Measurements from ENCODE around the gene CCDC182. TPM values are rescaled to one million over a fixed set of nuclear protein-coding genes. Genes with fewer than 3 reads are reported as not detected.

CCDC182 gene
- total RNA-seq, 1 donor from 2014 or later, result not detected

DNA sequence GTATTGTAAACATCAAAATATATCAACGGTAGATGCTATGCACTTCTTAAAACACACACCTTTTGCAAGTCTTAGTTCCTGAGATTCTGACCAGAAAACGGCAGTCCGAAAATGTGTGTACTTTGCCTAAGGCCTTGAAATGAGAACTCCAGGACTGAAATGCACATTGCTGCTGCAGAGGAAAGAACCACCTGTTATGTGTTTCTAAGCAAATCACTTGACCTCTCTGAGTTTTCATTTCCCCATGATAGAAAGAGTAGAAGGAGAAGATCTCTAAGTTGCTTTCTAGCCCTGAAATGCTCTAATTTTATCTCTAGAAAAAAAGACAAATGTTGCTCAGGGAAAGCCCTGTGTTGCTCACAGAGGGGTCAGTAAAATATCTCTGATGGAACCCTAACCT is 9.9 kb downstream of the CCDC182 start:
- H3K27me3 Mint-ChIP-seq (ENCODE audit: low read depth), result peaks cover 6% of the 10 kb centered on the region
- H3K4me1 Mint-ChIP-seq, result no peaks in the 10 kb centered on the region
- H3K4me3 Mint-ChIP-seq, result no peak overlapping the region
- H3K9me3 Mint-ChIP-seq, result no peaks in the 10 kb centered on the region
- no peaks in the 10 kb centered on the region for H3K36me3 Mint-ChIP-seq
- DNase-seq (ENCODE audit: low spot score in 2 of 2, unreplicated experiment in 2 of 2), result no peak
- TF ChIP-seq, protein P1, sequence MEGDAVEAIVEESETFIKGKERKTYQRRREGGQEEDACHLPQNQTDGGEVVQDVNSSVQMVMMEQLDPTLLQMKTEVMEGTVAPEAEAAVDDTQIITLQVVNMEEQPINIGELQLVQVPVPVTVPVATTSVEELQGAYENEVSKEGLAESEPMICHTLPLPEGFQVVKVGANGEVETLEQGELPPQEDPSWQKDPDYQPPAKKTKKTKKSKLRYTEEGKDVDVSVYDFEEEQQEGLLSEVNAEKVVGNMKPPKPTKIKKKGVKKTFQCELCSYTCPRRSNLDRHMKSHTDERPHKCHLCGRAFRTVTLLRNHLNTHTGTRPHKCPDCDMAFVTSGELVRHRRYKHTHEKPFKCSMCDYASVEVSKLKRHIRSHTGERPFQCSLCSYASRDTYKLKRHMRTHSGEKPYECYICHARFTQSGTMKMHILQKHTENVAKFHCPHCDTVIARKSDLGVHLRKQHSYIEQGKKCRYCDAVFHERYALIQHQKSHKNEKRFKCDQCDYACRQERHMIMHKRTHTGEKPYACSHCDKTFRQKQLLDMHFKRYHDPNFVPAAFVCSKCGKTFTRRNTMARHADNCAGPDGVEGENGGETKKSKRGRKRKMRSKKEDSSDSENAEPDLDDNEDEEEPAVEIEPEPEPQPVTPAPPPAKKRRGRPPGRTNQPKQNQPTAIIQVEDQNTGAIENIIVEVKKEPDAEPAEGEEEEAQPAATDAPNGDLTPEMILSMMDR (IDR thresholded peaks at IDR 0.05; ENCODE audit: unreplicated experiment), result no peak
- H3K27ac Mint-ChIP-seq, result no peak overlapping the region

DNA sequence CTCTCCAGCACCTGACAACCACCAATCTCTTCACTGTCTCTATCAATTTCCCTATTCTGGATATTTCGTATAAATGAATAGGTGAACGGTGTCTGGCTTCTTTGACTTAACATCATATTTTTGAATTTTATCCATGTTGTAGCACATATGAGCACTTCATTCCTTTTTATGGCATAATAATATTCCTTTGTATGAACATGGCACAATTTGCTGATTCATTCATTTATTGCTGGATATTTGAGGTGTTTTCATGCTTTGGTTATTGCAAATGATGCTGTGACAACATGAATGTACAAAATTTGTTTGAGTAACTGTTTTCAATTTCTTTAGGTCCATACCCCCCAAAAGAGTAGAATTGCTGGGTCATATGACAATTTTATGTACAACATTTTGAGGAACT is 12.0 kb downstream of the CCDC182 start:
- H3K27me3 Mint-ChIP-seq (ENCODE audit: low read depth), result no peaks in the 10 kb centered on the region
- no peaks in the 10 kb centered on the region for H3K36me3 Mint-ChIP-seq
- no peak overlapping the region for H3K4me3 Mint-ChIP-seq
- DNase-seq (ENCODE audit: low spot score in 2 of 2, unreplicated experiment in 2 of 2), result no peak
- no peaks in the 10 kb centered on the region for H3K9me3 Mint-ChIP-seq
- H3K27ac Mint-ChIP-seq, result no peak overlapping the region
- no peaks in the 10 kb centered on the region for H3K4me1 Mint-ChIP-seq
- TF ChIP-seq, protein P1 (IDR thresholded peaks at IDR 0.05; ENCODE audit: unreplicated experiment), result no peak

DNA sequence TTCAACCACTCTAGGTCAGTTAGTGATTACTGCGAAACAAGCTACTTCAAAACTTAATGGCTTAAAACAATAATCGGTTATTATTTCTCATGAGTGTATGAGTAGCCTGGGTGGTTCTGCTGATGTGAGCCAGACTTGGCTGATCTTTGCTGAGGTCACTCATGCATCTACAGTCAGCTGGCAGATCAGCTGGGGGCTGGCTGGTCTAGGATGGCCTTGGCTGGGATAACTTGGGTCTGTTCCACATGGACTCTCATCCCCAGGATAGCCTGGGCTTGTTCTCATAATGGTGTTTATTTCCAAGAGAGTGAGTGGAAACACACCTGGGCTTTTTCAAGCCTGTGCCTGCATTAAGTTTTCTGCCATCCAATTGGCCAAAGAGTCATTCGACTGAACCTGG is 13.0 kb downstream of the CCDC182 start:
- no peak overlapping the region for H3K4me3 Mint-ChIP-seq
- no peak for DNase-seq (ENCODE audit: low spot score in 2 of 2, unreplicated experiment in 2 of 2)
- no peaks in the 10 kb centered on the region for H3K27me3 Mint-ChIP-seq (ENCODE audit: low read depth)
- no peaks in the 10 kb centered on the region for H3K4me1 Mint-ChIP-seq
- no peaks in the 10 kb centered on the region for H3K9me3 Mint-ChIP-seq
- TF ChIP-seq, protein P1 (IDR thresholded peaks at IDR 0.05; ENCODE audit: unreplicated experiment), result no peak
- H3K36me3 Mint-ChIP-seq, result no peaks in the 10 kb centered on the region
- no peak overlapping the region for H3K27ac Mint-ChIP-seq

DNA sequence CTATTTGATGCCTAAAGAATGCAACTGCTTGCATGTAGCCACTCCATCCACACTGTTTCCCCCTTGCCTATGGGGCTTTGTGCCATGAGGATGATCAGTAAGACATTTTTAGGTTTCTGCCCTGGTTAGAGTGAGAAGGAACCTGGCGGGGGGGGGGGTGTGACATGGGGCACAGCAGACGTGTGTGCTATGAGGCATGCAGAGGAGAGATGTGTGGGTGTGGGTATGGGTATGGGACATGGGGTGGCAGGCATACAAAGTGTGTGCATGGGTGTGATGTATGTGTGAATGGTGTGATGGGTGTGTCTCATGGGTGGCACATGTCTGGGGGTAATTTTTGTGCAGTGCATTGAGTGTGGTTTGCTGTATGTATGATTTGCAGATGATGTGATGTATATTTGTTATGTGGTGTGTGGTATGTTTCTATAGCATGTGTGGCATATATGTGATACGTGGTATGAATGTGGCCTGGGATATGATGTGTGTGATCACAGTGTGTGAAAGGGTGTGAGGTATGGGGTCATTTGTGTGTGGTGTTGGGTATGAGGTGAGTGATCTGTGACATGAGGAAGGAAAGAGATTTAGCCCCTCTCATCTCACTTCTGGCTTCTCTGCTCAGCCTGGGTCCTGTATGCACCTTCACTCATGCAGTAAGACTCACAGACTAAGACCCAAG is 14.9 kb downstream of the CCDC182 start:
- no peaks in the 10 kb centered on the region for H3K36me3 Mint-ChIP-seq
- no peaks in the 10 kb centered on the region for H3K4me1 Mint-ChIP-seq
- no peaks in the 10 kb centered on the region for H3K9me3 Mint-ChIP-seq
- H3K4me3 Mint-ChIP-seq, result no peak overlapping the region
- no peak overlapping the region for H3K27ac Mint-ChIP-seq
- no peak for DNase-seq (ENCODE audit: low spot score in 2 of 2, unreplicated experiment in 2 of 2)
- no peaks in the 10 kb centered on the region for H3K27me3 Mint-ChIP-seq (ENCODE audit: low read depth)
- TF ChIP-seq, protein P1 (IDR thresholded peaks at IDR 0.05; ENCODE audit: unreplicated experiment), result no peak

DNA sequence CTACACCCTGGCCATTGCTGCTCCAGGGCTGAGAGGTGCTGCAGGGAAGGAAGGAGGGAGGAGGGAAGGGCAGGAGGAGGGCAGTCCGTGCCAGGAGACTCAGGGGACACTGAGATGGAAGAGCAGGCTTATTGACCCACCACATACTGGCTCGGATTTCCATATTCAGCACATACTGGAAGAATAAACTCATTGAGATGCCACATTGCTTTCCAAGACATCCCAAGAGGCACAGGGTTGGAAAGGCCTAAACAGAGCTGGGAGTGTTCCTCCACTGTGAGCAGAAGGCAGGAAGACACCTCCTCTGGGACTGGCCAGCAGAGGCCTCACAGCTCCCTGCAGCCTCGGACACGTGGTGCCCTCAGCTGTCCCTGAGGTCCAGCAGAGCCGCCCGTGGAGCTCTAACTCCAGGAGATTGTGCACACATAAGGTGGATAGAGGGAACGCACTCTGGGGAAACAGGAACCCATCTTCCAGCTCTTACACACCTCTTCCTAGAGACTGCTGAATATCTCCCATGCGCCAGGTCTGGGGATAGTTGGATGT is 17.4 kb downstream of the CCDC182 start:
- Mint-ChIP-seq H3K27me3 (ENCODE audit: low read depth) (no peaks in the 10 kb centered on the region), H3K4me3 (no peak overlapping the region), H3K4me1 (no peaks in the 10 kb centered on the region), H3K27ac (no peak overlapping the region), H3K9me3 (no peaks in the 10 kb centered on the region), H3K36me3 (no peaks in the 10 kb centered on the region)
- TF ChIP-seq, protein P1 (IDR thresholded peaks at IDR 0.05; ENCODE audit: unreplicated experiment), result no peak
- no peak for DNase-seq (ENCODE audit: low spot score in 2 of 2, unreplicated experiment in 2 of 2)

Data from mesothelial cell of epicardium (in vitro differentiated cells).